ENCODE measurements around the gene METTL22.
A peak's percentile ranks its signal among the peaks of the same experiment; 100 is the strongest.

The METTL22 gene

GRCh38 chr16:8675183-8676159, 54.0 kb downstream of the METTL22 start:
- H3K36me3 ChIP-seq (ENCODE audit: insufficient read depth, low read length) = no peaks in the 10 kb centered on the region
- H3K4me3 ChIP-seq (ENCODE audit: low read length, poor library complexity, severe bottlenecking) = peak overlapping the region; percentile 74
- no peaks in the 10 kb centered on the region for H3K9me2 ChIP-seq (replicated peaks; ENCODE audit: low read depth, low read length)
- H3K9ac ChIP-seq (ENCODE audit: low read depth, low read length, poor library complexity, severe bottlenecking) = peak overlapping the region; percentile 48
- H3F3A ChIP-seq (ENCODE audit: low read depth) = no peaks in the 10 kb centered on the region
- no peak for TF ChIP-seq EZH2phosphoT487 (IDR thresholded peaks at IDR 0.05; ENCODE audit: borderline replicate concordance)
- TF ChIP-seq, protein P1, sequence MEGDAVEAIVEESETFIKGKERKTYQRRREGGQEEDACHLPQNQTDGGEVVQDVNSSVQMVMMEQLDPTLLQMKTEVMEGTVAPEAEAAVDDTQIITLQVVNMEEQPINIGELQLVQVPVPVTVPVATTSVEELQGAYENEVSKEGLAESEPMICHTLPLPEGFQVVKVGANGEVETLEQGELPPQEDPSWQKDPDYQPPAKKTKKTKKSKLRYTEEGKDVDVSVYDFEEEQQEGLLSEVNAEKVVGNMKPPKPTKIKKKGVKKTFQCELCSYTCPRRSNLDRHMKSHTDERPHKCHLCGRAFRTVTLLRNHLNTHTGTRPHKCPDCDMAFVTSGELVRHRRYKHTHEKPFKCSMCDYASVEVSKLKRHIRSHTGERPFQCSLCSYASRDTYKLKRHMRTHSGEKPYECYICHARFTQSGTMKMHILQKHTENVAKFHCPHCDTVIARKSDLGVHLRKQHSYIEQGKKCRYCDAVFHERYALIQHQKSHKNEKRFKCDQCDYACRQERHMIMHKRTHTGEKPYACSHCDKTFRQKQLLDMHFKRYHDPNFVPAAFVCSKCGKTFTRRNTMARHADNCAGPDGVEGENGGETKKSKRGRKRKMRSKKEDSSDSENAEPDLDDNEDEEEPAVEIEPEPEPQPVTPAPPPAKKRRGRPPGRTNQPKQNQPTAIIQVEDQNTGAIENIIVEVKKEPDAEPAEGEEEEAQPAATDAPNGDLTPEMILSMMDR (conservative IDR thresholded peaks at IDR 0.05; ENCODE audit: low read length) = no peak
- no peaks in the 10 kb centered on the region for H3K79me2 ChIP-seq (ENCODE audit: insufficient read depth, low read length)
- H4K20me1 ChIP-seq (ENCODE audit: insufficient read depth, low read length, poor library complexity, severe bottlenecking) = no peaks in the 10 kb centered on the region
- H3K9me3 ChIP-seq (ENCODE audit: insufficient read depth, low read depth, low read length) = no peaks in the 10 kb centered on the region
- peak overlapping the region; percentile 74 for H3K4me2 ChIP-seq (ENCODE audit: low read depth, low read length, poor library complexity, severe bottlenecking)
- H2AFZ ChIP-seq (ENCODE audit: low read length) = no peak overlapping the region
- H3K27me3 ChIP-seq (ENCODE audit: insufficient read depth, low read length, poor library complexity, severe bottlenecking) = no peaks in the 10 kb centered on the region
- no peaks in the 10 kb centered on the region for H3K4me1 ChIP-seq (ENCODE audit: insufficient read depth, low read length, poor library complexity, severe bottlenecking)

- no peaks in the 10 kb centered on the region for H3K4me1 ChIP-seq (ENCODE audit: insufficient read depth, low read length, poor library complexity, severe bottlenecking)
- H3K9me2 ChIP-seq (replicated peaks; ENCODE audit: low read depth, low read length) = no peaks in the 10 kb centered on the region
- no peak overlapping the region for H3K9ac ChIP-seq (ENCODE audit: low read depth, low read length, poor library complexity, severe bottlenecking)
- no peaks in the 10 kb centered on the region for H4K20me1 ChIP-seq (ENCODE audit: insufficient read depth, low read length, poor library complexity, severe bottlenecking)
- no peaks in the 10 kb centered on the region for H3F3A ChIP-seq (ENCODE audit: low read depth)
- no peak for TF ChIP-seq EZH2phosphoT487 (IDR thresholded peaks at IDR 0.05; ENCODE audit: borderline replicate concordance)
- TF ChIP-seq, protein P1 (conservative IDR thresholded peaks at IDR 0.05; ENCODE audit: low read length) = no peak
- H3K9me3 ChIP-seq (ENCODE audit: insufficient read depth, low read depth, low read length) = no peaks in the 10 kb centered on the region
- no peaks in the 10 kb centered on the region for H3K79me2 ChIP-seq (ENCODE audit: insufficient read depth, low read length)
- no peaks in the 10 kb centered on the region for H3K27me3 ChIP-seq (ENCODE audit: insufficient read depth, low read length, poor library complexity, severe bottlenecking)
- no peak overlapping the region for H3K4me2 ChIP-seq (ENCODE audit: low read depth, low read length, poor library complexity, severe bottlenecking)
- no peak overlapping the region for H2AFZ ChIP-seq (ENCODE audit: low read length)
- H3K36me3 ChIP-seq (ENCODE audit: insufficient read depth, low read length) = no peaks in the 10 kb centered on the region
- no peak overlapping the region for H3K4me3 ChIP-seq (ENCODE audit: low read length, poor library complexity, severe bottlenecking)
These were observed 54.7 kb downstream of the METTL22 start for GRCh38 chr16:8676160-8676547.

DNA sequence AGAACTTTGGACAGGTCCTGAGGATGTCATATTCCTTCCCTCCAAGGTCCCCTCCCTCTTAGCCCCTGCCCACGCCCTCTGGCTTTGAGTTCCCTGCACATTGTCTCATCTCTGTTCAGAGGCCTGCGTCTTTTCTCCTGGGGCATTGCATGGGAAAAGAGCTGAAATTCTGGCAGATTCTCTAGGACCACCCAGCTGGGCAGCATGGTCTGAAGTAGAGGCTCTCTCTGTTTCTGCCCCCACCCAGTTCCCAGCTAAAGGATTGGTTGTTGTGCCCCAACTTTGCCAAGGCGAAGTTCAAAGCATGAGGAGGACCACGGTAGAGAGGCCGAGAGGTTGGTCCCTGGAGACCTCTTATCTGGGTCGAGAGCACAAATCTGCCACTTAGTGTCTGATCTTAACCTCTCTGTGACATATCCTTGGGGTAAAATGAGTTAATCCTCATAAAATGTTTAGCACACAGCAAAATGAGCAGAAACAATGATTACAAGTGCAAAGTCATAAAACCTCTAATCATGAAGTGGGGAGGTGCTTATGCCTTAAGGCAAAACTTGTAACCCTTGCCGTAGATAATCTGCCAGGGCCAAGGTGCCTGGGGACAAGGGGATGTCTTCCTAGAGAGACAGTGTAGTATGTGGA, 55.4 kb downstream of the METTL22 start:
- no peaks in the 10 kb centered on the region for H3K36me3 ChIP-seq (ENCODE audit: insufficient read depth, low read length)
- no peaks in the 10 kb centered on the region for H3F3A ChIP-seq (ENCODE audit: low read depth)
- H2AFZ ChIP-seq (ENCODE audit: low read length) = no peak overlapping the region
- no peaks in the 10 kb centered on the region for H3K9me3 ChIP-seq (ENCODE audit: insufficient read depth, low read depth, low read length)
- no peak for TF ChIP-seq EZH2phosphoT487 (IDR thresholded peaks at IDR 0.05; ENCODE audit: borderline replicate concordance)
- TF ChIP-seq, protein P1 (conservative IDR thresholded peaks at IDR 0.05; ENCODE audit: low read length) = no peak
- H3K9ac ChIP-seq (ENCODE audit: low read depth, low read length, poor library complexity, severe bottlenecking) = no peak overlapping the region
- H4K20me1 ChIP-seq (ENCODE audit: insufficient read depth, low read length, poor library complexity, severe bottlenecking) = no peaks in the 10 kb centered on the region
- no peaks in the 10 kb centered on the region for H3K4me1 ChIP-seq (ENCODE audit: insufficient read depth, low read length, poor library complexity, severe bottlenecking)
- H3K27me3 ChIP-seq (ENCODE audit: insufficient read depth, low read length, poor library complexity, severe bottlenecking) = no peaks in the 10 kb centered on the region
- no peaks in the 10 kb centered on the region for H3K79me2 ChIP-seq (ENCODE audit: insufficient read depth, low read length)
- no peak overlapping the region for H3K4me2 ChIP-seq (ENCODE audit: low read depth, low read length, poor library complexity, severe bottlenecking)
- no peak overlapping the region for H3K4me3 ChIP-seq (ENCODE audit: low read length, poor library complexity, severe bottlenecking)
- H3K9me2 ChIP-seq (replicated peaks; ENCODE audit: low read depth, low read length) = no peaks in the 10 kb centered on the region

Data from Loucy (cell line).